HG02623 (cell line): Measurements from ENCODE around the gene SLC47A1.
"Not testable (repeated sequence)": the region's sequence is repeated elsewhere in the genome, so short reads cannot be mapped to it uniquely, and the experiment has no call there.

Experiments used
- ATAC-seq: cut with Tn5 transposase; IDR thresholded peaks from one replicate; pipeline ENCODE4 v1.9.1; 2021; ENCODE audit warnings: moderate library complexity; ENCODE audit not compliant: unreplicated experiment

The SLC47A1 gene

GRCh38 chr17:19533718-19534561 is at the start of gene SLC47A1:
Gene SLC47A1, plus strand, starts transcription at chr17:19533854. Its CDS starts 86 bp downstream, at chr17:19533940.
- no peak for ATAC-seq

GRCh38 chr17:19485800-19486340 is 47.8 kb upstream of the SLC47A1 start:
- ATAC-seq: no peak

GRCh38 chr17:19486351-19487023 is 47.2 kb upstream of the SLC47A1 start:
- no peak for ATAC-seq

- no peak for ATAC-seq
Measured at GRCh38 chr17:19487024-19487600, 46.5 kb upstream of the SLC47A1 start.

GRCh38 chr17:19492141-19492540 is 41.5 kb upstream of the SLC47A1 start:
- no peak for ATAC-seq

- no peak for ATAC-seq
Measured at GRCh38 chr17:19494961-19495806, 38.5 kb upstream of the SLC47A1 start.

GRCh38 chr17:19495828-19496528 is 37.7 kb upstream of the SLC47A1 start:
- no peak for ATAC-seq

- ATAC-seq: no peak
Measured at GRCh38 chr17:19497624-19498023, 36.0 kb upstream of the SLC47A1 start.

- ATAC-seq: no peak
Measured at GRCh38 chr17:19501219-19501618, 32.4 kb upstream of the SLC47A1 start.

GRCh38 chr17:19502517-19502916 is 31.1 kb upstream of the SLC47A1 start:
- ATAC-seq: no peak

GRCh38 chr17:19505561-19505960 is 28.1 kb upstream of the SLC47A1 start:
- ATAC-seq: not testable (repeated sequence)

- peak; percentile 75 for ATAC-seq
Measured at GRCh38 chr17:19507775-19508576, 25.7 kb upstream of the SLC47A1 start.

- ATAC-seq: no peak
Measured at GRCh38 chr17:19508577-19508867, 25.1 kb upstream of the SLC47A1 start.

GRCh38 chr17:19509281-19509852 is 24.3 kb upstream of the SLC47A1 start:
- ATAC-seq: not testable (repeated sequence)

- no peak for ATAC-seq
Measured at GRCh38 chr17:19510903-19511302, 22.8 kb upstream of the SLC47A1 start.

GRCh38 chr17:19513897-19514488 is 19.7 kb upstream of the SLC47A1 start:
- no peak for ATAC-seq

GRCh38 chr17:19517699-19518098 is 16.0 kb upstream of the SLC47A1 start:
- no peak for ATAC-seq

- not testable (repeated sequence) for ATAC-seq
Measured at GRCh38 chr17:19519388-19520291, 14.0 kb upstream of the SLC47A1 start.
